ENCODE results near the gene CNOT6. TPM values are rescaled to one million over a fixed set of nuclear protein-coding genes. Genes with fewer than 3 reads are reported as not detected.

The CNOT6 gene
- total RNA-seq, 4 donors from 2014 or later: 8.9 to 12.2 (median 11.2) TPM

- DNase-seq (ENCODE audit: low spot score in 2 of 2): no peak
- WGBS, 2 donors: 82 to 83% methylated on average over 15 of the region's 15 CpGs
Measured at GRCh38 chr5:180612683-180613082, 118.5 kb downstream of the CNOT6 start.

GRCh38 chr5:180613188-180613813 lies 119.1 kb downstream of the CNOT6 start:
- H3K4me3 ChIP-seq (ENCODE audit: low read depth, poor library complexity, severe bottlenecking): no peak overlapping the region
- no peak for DNase-seq (ENCODE audit: low spot score in 2 of 2)
- intact Hi-C loops (cut with DNase I; ENCODE audit: low total_unique reads): no loop called here
- TF ChIP-seq POLR2A (IDR thresholded peaks at IDR 0.05): no peak
- TF ChIP-seq, protein P1, sequence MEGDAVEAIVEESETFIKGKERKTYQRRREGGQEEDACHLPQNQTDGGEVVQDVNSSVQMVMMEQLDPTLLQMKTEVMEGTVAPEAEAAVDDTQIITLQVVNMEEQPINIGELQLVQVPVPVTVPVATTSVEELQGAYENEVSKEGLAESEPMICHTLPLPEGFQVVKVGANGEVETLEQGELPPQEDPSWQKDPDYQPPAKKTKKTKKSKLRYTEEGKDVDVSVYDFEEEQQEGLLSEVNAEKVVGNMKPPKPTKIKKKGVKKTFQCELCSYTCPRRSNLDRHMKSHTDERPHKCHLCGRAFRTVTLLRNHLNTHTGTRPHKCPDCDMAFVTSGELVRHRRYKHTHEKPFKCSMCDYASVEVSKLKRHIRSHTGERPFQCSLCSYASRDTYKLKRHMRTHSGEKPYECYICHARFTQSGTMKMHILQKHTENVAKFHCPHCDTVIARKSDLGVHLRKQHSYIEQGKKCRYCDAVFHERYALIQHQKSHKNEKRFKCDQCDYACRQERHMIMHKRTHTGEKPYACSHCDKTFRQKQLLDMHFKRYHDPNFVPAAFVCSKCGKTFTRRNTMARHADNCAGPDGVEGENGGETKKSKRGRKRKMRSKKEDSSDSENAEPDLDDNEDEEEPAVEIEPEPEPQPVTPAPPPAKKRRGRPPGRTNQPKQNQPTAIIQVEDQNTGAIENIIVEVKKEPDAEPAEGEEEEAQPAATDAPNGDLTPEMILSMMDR (IDR thresholded peaks at IDR 0.05): no peak
- WGBS, 2 donors: 73 to 76% methylated on average over 19 of the region's 19 CpGs

More at GRCh38 chr5:180612683-180613082, 118.5 kb downstream of the CNOT6 start:
- intact Hi-C loops (cut with DNase I; ENCODE audit: low total_unique reads): no loop called here
- H3K4me3 ChIP-seq (ENCODE audit: low read depth, poor library complexity, severe bottlenecking): no peak overlapping the region
- TF ChIP-seq POLR2A (IDR thresholded peaks at IDR 0.05): no peak
- TF ChIP-seq, protein P1 (IDR thresholded peaks at IDR 0.05): no peak

DNA sequence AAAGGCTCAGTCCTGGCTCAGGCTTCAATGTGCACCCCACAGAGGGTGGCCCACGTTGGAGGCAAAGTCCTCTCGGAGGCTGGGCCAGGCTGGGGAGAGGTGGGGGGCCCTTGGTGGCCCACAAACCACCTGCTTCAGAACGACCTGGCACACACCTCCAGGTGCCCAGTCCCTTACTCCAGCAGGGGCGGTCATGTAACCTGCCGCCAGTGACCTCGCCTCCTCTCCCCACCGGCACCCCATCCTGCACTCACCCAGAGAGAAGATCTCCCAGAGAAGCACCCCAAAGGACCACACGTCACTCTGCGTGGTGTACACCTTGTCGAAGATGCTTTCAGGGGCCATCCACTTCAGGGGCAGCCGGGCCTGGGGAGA lies 119.6 kb downstream of the CNOT6 start:
- no peak for DNase-seq (ENCODE audit: low spot score in 2 of 2)
- TF ChIP-seq POLR2A (IDR thresholded peaks at IDR 0.05): no peak
- TF ChIP-seq, protein P1 (IDR thresholded peaks at IDR 0.05): no peak
- H3K4me3 ChIP-seq (ENCODE audit: low read depth, poor library complexity, severe bottlenecking): no peak overlapping the region
- WGBS, 2 donors: 88 to 89% methylated on average over 9 to 10 of the region's 11 CpGs
- intact Hi-C loops (cut with DNase I; ENCODE audit: low total_unique reads): no loop called here

DNA sequence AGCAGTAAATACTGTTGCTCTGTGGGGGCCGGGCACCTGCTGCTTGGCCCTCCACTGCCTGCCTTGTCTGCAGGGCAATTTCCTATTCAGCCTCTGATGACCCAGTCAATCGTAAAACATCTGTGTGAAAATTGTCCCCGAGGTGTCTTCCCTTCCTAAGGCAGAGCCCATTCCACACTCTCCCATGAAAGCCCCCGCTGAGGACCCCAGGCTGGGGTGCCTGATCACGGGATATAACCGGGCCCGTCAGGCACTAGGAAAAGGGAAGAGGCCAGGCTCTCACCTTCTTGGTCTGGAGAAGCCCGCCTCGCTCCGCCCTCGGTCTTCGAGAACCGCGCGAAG lies 124.3 kb downstream of the CNOT6 start:
- intact Hi-C loops (cut with DNase I; ENCODE audit: low total_unique reads): no loop called here
- DNase-seq (ENCODE audit: low spot score in 2 of 2): no peak
- WGBS, 2 donors: 30 to 45% methylated on average over 15 of the region's 15 CpGs
- TF ChIP-seq POLR2A (IDR thresholded peaks at IDR 0.05): no peak
- TF ChIP-seq, protein P1 (IDR thresholded peaks at IDR 0.05): no peak
- no peak overlapping the region for H3K4me3 ChIP-seq (ENCODE audit: low read depth, poor library complexity, severe bottlenecking)

DNA sequence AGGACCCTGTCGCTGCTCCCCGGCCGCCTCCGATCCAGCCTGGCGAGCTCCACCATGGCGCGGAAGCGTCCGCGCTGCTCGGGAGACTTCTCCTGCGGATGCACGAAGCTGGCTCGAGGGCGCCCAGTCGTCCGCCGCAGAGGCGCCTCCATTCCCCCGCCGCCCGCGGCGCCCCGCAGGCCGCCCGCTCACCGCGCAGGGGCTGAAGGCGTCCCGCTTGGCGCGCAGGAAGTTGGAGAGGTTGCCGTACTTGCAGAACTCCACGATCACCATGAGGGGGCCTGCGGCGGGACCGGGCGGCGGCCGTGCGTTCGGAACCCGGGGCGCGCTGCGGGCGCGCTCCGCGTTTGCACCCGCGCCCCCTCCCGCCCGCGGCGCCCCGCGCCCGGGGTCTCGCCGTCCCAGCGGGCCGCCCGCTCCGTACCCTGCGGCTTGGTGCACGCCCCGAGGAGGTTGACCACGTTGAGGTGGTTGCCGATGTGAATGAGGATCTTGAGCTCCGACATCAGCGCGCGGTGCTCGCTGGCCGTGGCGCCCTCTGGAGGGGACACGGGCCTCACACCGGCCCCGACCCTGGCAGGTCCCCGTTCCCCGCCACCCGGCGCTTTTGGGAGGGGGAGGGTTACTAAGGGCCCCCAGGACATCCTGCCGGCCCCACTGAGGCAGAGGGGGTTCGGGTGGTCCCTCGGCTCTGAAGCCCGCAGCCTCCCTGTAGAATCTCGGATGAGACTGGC lies 124.8 kb downstream of the CNOT6 start:
- no peak overlapping the region for H3K4me3 ChIP-seq (ENCODE audit: low read depth, poor library complexity, severe bottlenecking)
- no peak for DNase-seq (ENCODE audit: low spot score in 2 of 2)
- intact Hi-C loops (cut with DNase I; ENCODE audit: low total_unique reads): no loop called here
- 15 to 49% methylated on average over 41 to 61 of the region's 90 CpGs for WGBS, 2 donors
- TF ChIP-seq POLR2A (IDR thresholded peaks at IDR 0.05): no peak
- TF ChIP-seq, protein P1 (IDR thresholded peaks at IDR 0.05): no peak

Data from lower leg skin (tissue), 4 donors.